ENCODE data around the gene HSD17B14.

Gene HSD17B14

DNA sequence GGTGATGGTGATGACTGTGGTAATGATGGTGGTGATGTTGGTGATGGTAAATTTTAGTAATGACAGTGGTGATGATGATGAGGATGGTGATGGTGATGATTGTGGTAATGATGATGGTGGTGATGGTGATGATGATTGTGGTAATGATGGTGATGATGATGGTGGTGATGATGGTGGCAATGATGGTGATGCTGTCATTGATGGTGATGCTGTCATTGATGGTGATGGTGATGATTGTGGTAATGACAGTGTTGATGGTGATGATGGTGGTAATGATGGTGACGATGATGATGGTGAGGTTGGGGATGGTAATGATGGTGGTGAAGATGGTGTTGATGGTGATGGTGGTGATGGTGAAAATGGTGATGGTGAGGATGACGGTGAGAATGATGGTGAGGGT is 13.8 kb downstream of the HSD17B14 start:
- DNase-seq: no peak

DNA sequence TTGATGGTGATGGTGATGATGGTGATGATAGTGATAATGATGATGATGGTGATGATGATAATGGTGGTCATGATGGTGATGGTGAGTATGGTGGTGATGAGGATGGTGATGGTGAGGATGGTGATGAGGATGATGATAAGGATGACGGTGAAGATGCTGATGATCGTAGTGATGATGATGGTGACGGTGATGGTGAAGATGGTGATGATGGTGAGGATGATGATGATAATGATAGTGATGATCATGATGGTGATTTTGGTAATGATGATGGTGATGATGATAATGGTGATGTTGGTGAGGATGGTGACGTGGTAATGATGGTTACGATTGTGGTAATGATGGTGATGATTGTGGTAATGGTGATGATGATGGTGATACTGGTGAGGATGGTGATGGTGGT is 14.7 kb downstream of the HSD17B14 start:
- DNase-seq: no peak

DNA sequence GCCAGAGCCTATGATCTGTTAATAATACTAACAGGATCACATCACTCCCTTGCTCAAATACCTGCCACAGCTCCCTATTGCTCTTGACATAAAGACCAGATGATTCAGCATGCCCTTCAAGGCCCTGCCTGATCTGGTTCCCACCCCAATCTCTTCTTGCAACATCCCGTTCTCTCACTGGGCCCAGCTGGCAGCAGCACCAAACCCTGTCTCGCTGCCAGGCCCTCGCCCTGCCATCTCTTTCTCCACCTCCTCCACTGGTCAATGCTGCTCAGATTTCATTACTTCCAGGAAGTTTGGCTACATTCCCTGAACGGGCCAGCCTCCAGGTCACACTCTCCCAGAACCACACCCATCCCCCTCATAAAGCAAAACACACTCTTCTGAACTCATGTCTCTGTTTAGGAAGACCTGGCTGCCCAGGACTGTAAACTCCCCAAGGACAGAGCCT is 16.9 kb downstream of the HSD17B14 start:
- DNase-seq: no peak

DNA sequence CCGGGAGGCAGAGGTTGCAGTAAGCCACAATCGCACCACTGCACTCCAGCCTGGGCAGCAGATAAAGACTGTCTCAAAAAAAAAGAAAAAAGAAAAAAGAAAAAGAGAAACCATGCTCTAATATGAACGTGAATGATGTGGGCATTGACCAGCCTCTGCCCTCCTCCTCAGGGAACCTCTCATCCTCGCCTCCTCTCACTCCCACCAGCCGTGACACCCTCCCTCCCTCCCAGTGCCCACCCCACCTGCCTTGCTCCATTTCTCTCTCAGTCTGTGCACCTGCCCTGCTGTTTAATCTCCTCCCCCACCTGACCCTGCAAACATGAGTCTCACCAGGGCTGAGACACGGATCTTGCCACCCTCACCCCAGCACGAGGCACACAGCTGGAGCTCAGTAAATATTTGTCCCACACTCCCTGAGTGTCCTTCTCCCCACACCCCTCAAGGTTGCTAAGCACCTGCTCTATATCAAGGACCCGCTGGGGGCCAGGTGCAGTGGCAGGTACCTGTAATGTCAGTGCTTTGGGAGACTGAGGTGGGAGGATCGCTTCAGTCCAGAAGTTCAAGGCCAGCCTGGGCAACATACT is 18.0 kb downstream of the HSD17B14 start:
- peak; percentile 96 to 97 for DNase-seq

DNA sequence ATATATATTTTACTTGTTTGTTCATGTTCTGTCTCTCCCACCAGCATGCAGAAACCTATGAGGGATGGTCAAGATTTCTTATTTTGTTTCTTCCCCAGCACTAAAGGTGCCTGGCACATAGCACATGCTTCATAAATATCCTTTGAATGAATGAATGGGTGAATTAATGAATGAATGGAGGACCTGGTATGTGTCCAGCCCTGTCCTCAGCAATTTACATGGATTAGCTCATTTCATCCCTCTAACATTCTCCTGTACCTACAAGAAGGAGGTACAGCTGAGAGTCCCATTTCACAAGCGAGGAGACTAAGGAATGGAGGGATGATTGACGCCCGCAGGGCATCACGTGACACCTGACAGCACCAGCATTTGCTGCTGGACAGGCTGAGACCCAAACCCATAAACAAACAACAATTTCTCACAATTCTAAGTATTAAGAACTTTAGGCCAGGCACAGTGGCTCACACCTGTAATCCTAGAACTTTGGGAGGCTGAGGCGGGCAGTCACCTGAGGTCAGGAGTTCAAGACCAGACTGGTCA is 18.6 kb downstream of the HSD17B14 start:
- DNase-seq: peak in 1 of 2 experiments; percentile 26

DNA sequence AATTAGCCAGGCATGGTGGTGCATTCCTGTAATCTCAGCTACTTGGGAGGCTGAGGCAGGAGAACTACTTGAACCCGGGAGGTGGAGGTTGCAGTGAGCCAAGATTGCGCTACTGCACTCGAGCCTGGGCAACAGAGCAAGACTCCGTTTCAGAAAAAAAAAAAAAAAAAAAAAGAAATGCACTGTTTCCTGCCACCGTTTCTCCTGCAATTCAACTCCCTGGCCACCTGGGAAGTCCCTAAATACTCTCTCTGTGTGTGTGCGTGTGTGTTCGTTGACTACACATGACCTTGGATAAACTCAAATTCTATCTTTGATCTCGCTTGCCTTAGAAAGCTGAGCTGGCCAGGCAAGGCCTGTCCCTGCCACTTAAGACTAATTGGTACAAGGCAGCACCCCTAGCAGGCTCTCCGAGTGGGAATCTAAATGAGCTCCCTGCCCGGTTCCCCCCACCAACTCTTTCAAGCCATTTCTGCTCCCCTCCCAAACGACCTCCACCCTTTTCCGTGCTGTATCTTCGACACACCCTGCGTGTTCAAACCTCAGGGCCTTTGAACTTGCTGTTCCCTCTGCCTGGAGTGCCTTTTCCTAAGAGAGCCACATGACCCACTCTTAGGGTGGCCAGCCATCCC is 20.3 kb downstream of the HSD17B14 start:
- DNase-seq: no peak

DNA sequence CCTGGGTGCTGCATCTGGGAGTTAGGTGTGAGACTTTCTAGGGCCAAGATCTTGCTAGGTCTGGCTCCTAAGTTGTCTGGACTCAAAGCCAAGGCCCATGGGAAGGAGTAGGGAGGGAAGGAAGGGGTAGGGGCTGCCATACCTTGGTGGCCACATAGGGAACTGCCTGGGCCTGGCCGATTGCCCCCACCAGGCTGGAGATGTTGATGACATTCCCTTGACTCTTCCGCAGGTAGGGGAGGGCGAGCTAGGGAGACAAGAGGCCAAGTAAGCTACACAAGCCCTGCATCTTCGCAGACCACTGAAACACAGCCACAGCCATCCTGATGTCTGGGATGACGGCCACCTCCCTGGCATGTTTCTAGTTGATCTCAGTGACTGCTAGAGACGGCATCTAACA is 21.4 kb downstream of the HSD17B14 start:
- DNase-seq: no peak

DNA sequence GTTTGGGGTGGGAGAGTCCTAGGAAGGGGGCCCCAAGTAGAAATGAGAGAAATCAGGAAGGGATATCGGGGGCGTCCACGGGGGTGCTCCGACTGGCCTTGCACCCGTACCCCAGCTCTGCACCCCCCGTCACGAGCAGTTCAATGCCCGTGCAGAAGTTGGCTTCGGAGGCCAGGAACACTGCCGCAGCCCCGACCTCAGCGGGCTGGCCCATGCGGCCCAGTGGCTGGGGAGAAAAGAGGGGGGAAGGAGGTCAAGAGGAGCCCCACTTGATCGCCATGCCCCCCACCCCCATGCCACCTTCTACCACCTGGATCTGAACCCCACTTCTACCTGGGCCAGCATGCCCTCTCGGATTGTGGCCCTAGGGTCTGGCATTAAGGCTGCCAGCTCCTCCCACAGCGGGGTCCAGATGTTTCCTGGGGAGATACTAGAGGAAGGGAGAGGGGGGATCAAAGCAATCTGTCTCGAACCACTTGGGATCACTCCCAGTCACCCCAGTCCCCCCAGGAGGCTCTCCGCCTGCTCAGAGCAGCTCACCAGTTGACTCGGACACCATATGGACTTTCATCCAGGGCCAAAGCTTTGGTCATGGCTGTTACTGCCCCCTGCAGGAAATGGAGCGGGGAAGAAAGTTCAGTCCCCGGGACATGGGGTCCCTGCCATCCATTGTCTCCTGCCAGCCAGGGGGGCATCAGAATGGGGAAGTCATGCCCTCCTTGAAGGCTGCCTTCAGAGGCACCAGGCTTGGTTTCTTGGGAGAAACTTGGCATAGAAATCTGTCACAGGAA is 23.0 kb downstream of the HSD17B14 start:
- DNase-seq: no peak

DNA sequence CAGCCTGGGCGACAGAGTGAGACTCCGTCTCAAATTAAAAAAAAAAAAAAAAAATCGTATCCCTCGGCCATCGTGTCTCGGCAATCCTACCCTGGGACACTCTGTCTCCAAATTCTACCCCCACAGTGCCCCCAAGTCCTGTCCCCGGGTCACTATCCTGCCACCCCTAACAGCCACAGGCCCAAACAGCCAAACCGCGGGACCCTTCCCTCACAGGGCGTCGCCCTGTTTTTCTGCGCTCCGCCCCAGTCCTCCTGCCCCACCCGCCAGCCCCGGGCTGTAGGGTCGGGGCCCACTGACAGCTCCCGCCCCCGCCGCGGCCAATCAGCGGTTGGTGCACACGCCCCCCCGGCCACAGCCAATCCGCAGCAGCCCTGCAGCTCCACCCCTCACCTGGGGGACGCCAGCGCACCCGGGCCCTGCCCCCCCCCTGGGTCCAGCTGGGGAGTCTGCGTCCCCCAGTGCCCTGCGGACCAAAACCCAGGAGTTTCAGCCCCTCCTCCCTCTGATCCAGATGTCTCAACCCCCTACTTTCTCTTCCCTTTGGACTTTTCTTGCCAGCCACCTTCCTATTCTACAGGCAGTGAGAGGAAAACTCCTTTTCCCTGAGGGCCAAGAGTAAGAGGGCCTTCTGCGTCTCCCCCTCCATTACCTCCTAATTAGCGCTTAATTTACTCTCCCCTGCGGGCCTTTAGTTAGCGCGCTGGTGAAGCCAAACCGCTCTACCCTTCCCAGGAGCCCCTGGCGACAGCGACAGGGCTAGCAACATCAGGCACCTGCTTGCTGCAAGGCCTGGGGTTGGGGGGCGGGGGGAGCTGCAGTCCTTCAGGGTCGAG is 24.0 kb downstream of the HSD17B14 start:
- peak; percentile 78 to 90 for DNase-seq

DNA sequence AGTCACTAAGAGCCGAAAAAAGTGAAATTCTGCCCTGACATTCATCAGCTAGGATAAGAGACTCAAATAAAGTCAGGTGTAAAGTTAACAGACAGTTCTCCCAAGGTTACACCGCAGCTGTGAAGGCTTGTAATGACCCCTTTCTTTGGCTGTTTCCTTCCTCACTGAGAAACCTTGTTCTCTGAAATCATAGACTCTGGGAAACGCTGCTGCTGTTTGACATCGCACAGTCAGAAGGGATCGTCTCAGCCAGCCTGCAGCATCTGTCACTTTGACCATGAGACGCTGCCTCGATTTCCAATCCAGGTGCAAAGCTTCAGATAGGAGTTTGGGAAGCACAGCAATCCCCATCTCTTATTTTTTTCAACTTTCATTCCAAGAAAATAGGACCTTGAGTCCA is 26.1 kb downstream of the HSD17B14 start:
- no peak for DNase-seq

DNA sequence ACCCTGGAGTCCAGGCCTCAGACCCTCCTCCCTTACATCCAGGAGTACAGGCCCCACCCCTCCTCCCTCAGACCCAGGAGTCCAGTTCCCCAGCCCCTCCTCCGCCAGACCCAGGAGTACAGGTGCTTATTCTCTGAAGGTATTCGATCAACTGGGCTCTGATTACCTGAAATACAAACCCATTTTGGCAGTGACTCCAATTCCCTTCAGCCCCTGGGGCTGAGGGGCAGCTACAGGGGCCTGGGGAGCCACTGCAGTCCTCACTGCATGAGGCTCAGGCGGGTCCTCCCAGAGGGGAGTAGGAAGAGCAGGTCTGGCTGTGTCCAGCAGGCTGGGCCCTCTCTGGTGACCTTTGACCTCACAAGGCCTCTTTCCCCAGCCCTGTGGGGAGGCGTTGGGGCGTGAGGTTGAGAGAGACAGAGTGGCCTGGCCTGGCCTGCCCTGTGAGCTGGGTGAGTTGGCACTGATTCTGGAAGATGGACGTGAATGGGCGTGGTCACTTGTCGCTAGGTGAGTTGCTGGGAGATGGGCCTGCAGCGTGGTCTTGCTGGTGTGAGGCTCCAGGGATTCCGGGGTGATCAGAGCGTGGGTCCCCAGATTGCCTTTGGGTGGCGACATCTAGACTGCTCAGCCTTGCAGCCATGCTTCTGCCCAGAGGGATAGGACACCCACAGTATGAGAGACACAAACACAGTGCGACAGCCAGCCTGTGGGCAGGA is 28.5 kb downstream of the HSD17B14 start:
- no peak for DNase-seq

DNA sequence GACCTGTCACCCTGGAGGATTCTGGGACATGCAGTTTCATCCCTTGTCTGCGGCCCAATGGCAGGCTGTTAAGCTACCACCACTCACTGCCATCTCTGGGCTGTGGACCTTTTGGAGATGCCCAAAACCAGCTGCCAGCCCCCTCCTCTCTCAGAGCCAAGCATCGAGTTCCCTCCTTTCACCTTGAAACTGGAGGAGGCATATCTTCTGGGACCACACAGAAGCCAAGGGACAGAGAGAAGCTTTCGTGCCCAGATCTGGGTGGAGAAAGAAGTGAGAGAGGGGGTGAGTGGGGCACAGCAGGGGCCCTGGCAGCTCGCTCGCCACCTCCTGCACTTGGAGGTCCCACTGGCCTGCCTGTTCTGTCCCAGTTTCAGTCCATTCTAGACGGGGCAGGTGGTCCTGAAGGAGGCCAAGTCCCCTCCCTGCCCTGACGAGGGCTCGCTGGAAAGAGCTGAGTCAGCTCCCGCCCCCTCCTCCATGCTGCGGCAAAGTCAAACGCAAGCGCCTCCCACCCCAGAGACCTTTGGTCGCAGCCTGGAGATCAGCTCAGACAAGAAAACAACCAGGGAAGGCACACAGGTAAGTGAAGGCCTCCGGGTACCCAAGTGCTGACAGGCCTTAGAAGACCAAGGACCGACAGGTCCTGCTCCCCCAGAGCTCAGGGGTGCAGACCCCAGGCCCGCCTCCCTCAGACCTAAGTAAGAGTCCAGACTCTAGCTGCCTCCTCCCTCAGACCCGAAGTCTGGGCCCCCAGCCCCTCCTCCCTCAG is 29.3 kb downstream of the HSD17B14 start:
- DNase-seq: no peak

DNA sequence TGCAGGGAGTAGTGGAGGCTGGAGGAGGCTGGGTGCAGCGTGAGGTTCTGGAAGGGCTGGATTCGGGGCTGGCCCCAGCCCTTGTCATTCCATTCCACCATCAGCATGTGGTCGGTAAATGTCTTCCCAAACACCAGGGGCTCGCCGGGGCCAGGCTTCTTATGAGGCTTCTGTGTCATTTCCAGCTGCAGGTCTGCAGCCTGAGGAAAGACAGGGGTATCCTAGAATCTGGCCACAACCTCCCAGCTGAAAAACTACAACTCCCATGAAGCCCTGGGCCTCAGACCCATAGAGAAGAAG is 29.8 kb downstream of the HSD17B14 start:
- no peak for DNase-seq

DNA sequence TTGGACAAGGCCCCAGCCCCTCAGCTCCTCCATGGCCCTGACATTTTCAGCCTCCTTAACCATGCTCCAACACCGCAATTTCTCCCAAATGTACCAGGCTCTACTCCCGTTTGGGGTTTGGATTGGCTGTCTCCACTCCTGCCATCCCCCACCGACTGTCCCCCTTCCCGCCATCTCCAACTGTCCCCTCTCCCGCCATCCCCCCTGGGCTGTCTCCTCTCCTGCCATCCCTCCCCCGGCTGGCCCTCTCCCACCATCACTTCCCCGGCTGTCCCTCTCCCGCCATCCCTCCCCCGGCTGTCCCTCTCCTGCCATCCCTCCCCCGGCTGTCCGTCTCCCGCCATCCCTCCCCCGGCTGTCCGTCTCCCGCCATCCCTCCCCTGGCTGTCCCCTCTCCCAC is 30.8 kb downstream of the HSD17B14 start:
- no peak for DNase-seq

DNA sequence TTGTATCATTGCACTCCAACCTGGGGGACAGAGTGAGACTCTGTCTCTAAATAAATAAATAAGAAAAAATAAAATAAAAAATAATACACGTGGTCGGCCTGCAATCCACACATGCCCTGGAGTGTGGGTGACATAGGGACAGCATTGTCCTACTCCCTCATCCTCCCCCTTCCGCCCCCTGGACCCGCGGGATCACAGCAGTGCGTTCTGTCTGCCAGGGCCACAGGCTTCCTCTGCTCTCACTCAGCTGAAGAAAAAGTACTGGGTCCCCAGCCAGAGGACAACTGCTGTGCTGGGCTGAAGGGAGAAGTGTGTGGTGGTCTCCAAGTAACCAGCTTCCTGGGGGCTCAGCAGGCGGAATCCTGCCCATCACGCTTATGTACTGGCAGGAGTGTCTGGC is 31.8 kb downstream of the HSD17B14 start:
- DNase-seq: no peak

DNA sequence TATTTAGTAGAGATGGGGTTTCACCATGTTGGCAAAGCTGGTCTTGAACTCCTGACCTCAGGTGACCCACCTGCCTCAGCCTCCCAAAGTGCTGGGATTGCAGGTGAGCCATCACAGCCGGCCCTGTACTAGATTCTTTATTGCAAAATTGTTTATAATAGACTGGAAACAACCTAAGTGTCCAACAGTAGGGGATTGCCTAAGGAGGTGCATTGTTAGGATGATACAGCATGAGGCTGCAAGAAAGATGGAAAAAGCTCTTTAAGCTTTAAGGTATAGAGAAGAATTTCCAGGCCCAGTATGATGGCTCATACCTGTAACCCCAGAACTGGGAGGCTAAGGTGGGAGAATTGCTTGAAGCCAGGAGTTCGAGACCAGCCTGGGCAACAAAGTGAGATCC is 33.7 kb downstream of the HSD17B14 start:
- no peak for DNase-seq

DNA sequence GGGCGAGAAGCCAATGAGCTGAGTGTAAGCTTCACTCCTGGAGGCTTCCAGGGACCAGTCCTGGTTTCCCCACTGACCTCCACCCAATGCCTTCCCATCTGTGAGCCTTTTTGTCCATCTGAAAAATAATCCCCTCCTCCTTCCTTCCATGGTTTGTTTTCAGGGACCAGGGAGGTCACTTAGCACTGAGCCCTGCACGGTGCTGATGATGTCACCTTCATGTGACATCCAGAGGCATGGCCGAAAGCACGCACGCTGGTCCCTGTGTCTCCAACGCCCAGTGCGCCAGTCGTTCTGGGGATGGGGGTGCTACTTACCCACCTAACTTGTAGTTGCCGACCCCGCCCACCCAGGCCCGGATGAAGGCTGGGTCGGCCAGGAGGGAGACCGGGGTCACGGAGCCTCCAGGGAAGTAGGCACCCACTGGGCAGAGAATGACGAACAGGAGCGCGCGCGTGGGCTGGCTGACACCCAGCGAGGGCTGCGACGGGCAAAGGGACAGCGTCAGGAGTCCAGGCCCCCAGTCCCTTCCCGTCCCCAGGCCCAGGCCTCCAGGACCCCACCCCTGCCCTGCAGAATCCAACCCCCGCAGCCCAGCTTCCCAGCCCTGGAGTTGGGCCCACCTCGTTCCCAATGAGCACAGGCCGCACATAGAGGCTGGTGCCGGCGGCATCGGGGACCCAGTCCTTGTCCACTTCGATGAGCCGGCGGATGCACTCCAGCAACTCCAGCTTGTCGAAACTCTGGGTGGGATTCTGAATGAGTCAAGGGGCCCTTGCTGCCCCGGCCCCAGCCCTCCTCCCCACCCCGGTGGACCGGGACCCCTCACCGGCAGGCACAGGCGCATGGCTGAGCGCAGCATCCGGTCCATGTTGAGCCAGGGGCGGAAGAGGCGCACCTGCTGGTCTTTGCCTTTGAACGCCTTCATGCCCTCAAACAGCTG is 36.7 kb downstream of the HSD17B14 start:
- no peak for DNase-seq

DNA sequence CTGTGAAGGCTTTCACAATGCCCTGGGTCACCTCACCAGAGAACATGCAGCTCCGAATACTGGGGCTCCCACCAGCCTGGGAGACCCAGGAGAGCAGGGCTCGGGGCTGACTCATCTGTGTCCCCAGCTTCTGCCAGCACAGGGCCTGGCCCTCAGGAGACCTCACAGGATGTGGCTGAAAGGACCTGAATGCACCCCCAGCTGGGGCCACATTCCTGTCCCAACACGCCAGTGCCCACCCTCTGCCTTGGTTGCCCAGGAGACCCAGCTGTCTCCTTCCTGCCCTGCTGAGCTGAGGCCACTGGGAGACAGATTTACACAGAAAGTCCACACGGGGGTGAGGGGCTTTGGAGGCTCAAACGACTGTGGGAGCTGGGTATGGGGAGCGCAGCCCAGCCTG is 37.4 kb downstream of the HSD17B14 start:
- no peak for DNase-seq

DNA sequence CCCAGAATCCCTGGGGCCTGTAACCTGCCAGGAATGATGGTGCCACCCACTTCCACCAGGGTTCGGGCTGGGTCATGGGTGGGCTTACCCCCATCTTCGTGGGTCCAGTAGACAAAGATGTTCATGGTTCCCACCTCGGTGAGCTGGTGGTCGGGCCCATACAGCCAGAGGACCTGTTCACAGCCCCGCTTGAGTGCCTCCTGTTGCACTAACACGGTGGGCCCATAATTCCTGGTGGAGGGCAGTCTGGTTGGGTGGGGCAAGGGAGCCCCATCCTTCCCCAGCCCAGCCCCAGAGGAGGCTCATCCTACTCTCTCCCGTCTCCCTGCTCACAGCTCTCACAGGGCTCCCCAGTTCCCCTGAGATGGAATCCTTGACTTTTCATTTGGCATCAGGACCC is 39.2 kb downstream of the HSD17B14 start:
- DNase-seq: no peak

DNA sequence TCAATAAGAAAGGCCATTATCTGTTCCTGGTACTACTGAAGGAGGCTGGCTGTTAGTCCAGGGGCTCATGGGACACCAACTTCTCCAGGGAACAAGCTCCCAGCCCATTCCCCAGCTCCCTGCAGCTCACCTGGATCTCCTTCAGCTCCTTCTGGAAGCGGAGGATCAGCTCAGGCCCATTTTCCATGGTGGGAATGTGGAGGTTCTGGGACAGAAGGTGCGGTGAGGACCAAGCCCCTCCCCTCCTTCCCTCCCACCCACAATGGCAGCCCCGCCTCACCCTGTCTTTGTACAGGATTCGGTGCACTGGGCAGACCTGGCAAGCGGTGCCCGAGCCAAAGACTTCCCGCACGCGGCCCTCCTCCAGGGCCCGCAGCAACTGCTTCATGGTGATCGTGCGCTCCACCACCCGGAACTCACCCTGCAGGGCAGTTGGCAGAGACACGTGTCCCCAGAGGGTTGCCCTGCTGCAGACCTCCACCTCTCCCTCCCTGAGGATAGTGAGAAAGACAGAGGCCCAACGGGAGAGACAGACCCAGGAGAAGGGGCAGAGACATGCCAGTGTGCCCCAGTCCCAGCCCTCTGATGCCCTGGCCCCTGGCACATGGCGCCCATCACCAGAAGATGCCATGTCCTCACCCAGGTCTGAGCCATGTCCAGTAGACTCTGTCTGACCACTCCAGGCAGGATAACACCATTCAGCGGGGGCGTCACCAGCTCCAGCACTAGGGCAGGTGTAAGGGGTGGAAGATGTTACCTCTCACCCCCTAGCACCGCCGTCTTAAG is 39.8 kb downstream of the HSD17B14 start:
- DNase-seq: no peak
